GM13976 (cell line): Measurements from ENCODE around the gene HDAC9.

Source experiments
- DNase-seq: peaks from one replicate; pipeline ENCODE4 v3.0.0; 2012; ENCODE audit warnings: low spot score
- in situ Hi-C: fragments of 300-500 bp; cut with MboI; formaldehyde crosslinking; loops from one replicate; pipeline ENCODE4 v1.12.0; 2022; ENCODE audit warnings: low sequenced_read_pairs, mixed read lengths, inconsistent platforms; ENCODE audit not compliant: unreplicated experiment
- TF ChIP-seq, protein P1 (sequence below): IDR thresholded peaks from 2 replicates; pipeline ENCODE4 v1.5.1; 2012; ENCODE audit warnings: borderline replicate concordance, mild to moderate bottlenecking; ENCODE audit not compliant: insufficient read depth; ENCODE audit errors: extremely low read depth, missing control alignments, control extremely low read depth

Gene HDAC9

DNA sequence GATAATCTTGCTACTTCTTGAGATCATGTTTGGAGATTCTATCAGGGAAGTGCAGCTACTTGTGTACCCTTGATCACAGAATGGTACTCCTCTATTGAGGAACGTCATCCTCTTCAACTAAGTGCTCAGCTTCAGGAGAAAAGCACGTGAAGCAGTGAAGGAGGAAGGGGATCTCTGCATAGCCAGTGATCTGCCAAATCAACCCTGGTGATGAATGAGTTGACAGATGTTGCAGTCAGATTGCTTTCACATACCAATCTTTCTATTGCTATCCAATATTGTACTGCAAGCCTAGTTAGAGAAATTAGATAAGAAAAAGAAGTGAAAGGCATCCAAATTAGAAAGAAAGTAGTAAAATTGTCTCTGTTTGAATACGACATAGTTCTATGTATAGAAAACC lies 312.5 kb downstream of the HDAC9 start:
- TF ChIP-seq, protein P1, sequence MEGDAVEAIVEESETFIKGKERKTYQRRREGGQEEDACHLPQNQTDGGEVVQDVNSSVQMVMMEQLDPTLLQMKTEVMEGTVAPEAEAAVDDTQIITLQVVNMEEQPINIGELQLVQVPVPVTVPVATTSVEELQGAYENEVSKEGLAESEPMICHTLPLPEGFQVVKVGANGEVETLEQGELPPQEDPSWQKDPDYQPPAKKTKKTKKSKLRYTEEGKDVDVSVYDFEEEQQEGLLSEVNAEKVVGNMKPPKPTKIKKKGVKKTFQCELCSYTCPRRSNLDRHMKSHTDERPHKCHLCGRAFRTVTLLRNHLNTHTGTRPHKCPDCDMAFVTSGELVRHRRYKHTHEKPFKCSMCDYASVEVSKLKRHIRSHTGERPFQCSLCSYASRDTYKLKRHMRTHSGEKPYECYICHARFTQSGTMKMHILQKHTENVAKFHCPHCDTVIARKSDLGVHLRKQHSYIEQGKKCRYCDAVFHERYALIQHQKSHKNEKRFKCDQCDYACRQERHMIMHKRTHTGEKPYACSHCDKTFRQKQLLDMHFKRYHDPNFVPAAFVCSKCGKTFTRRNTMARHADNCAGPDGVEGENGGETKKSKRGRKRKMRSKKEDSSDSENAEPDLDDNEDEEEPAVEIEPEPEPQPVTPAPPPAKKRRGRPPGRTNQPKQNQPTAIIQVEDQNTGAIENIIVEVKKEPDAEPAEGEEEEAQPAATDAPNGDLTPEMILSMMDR, result no peak
- DNase-seq, result no peak
- in situ Hi-C loops, result no loop called here

DNA sequence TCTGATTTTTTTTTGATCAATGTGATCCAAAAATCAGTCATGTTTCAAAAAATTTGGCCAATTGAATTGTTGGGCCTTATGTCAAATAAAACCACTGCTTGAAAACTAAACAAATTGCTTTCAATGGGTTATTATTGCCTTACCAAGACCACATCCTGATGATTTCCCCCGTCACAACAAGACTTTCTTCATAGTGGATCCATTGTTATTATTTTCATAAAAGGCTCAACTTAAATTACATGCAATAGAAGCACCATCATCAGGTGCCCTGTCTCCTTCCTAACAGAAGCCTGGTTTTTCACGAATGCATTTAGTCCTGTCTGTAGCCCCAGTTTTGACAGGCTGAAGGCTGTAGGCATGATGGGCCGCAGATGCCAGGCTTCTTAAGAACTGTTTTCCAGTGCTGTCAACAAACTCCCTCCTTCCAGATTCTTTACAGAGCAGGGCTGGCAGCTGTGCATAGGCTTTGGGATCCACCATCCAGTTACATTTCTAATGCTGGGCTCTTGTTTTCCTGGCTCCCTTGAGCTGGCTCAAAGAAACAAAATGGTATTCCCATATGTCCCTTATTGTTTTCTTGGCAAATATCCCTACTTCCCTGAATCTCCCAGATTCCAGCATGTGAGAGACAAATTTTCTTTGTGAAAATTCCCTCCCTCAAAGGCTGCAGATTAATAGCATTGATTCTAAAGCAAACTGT lies 319.9 kb downstream of the HDAC9 start:
- in situ Hi-C loops, result no loop called here
- no peak for DNase-seq
- TF ChIP-seq, protein P1, result no peak

DNA sequence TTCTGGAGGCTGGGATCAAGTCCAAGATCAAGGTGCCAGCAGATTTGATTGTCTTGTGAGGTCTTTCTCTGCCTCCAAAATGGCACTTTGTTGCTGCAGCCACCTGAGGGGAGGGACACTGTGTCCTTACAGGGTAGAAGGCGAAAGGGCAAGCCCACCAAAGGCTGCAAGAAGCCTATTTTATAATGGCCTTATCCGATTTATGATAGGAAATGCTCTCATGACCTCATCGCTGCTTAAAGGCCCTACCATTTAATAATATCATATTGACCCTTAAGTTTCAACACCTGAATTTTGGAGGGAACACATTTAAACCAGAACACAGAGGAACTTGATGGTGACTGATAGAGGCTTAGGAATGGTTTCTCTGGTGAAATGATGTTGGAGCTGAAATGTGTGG lies 325.4 kb downstream of the HDAC9 start:
- in situ Hi-C loops, result no loop called here
- DNase-seq, result no peak
- TF ChIP-seq, protein P1, result no peak

DNA sequence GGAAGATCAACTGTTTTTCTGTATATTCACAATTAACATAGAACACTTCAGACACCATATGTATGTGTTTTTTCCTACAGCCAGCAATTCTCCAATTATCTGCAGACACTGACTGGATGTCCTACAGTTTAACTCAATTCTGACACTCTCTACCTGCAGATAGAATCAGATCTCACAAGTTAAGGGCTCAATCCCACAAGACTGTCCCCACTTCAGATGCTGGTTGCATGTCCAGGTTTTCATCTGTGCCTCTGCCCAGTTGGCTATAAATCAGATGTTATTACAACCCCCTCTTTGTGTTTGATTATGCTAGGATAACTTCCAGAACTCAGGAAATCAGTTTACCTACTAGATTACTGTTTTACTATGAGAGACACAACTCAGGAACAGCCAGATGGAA lies 326.0 kb downstream of the HDAC9 start:
- TF ChIP-seq, protein P1, result no peak
- no peak for DNase-seq
- in situ Hi-C loops, result no loop called here

DNA sequence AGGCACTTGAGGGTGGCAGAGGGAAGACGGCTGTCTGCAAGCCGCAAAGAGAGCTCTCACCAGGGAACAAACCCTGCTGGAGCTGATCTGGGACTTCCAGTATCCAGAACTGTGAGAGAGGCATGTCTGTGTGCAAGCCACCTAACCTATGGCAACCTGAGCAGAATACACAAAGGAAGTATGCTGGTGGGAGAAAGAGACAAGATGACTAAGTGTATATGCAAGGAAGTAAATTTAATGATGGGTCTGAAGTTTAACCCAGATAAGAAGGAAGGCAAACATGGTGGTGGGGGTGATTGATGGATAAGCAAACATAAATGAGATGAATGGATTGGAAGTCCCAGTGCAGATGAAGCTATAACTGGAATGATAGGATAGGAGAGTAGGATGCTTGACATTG lies 328.6 kb downstream of the HDAC9 start:
- no peak for DNase-seq
- in situ Hi-C loops, result no loop called here
- TF ChIP-seq, protein P1, result no peak

DNA sequence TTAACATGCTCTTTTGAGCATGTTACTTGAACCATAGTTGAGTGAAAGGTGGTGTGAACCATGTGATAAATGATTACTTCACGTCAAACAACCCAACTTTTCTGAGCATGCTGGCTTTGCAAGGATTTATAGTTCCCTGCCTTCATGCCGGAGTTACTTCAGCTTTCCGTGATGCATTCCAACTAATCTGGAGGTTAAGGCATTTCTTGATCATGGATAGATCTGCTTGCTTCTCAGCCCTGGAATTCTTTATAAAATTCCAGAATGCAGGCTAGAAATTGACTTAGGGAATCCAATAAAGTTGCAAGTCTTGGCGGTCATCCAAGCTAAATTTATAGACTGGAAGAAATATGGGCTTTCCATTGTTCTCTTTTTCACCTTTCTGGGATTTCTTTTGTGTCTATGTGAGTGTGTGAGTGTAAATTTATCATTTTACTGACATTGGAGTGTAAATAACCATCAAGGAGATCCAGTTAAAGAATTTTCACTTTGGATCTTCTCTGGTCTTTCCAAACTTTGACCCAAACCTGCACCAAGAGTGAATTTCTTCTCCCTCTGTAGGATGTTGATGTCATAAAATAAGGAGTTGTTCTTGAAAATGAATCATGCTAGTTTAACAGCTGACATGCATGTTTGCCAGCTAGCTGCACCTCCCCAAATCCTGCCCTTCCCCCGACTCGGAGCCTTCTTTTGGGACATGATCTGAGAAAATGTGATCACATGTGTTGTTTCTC lies 332.9 kb downstream of the HDAC9 start:
- no peak for DNase-seq
- TF ChIP-seq, protein P1, result no peak
- in situ Hi-C loops, result no loop called here
